Body of pancreas (tissue), 4 donors: ENCODE results near the gene KIF11. TPM values are rescaled to one million over a fixed set of nuclear protein-coding genes. Genes with fewer than 3 reads are reported as not detected.
"Not testable (repeated sequence)": the region's sequence is repeated elsewhere in the genome, so short reads cannot be mapped to it uniquely, and the experiment has no call there.

ENCODE experiments used
- ATAC-seq: fragments of 150-250 bp; one replicate; pipeline ENCODE4 v1.9.1; 2016
- DNase-seq, 4 donors: peaks; one replicate each; pipeline ENCODE4 v3.0.0-alpha.2; 2019
- H3K27ac ChIP-seq, 4 donors: fragments of 200-600 bp; sonication (generic); 1 replicate in 3 of 4; 2 replicates in 1 of 4; pipeline versions ENCODE4 v1.5.1 to v1.6.1; 2016 to 2019; ENCODE audit warnings: mild to moderate bottlenecking in 1 of 4, mixed read lengths in 1 of 4, moderate library complexity in 1 of 4
- H3K27me3 ChIP-seq, 2 donors: fragments of 200-600 bp; sonication (generic); one replicate each; pipeline ENCODE4 v1.6.0; 2016; ENCODE audit warnings: mild to moderate bottlenecking in 1 of 2
- H3K36me3 ChIP-seq, 2 donors: fragments of 200-600 bp; sonication (generic); replicated peaks in 1 of 2; 2 replicates each; pipeline ENCODE4 v1.5.1; 2016; ENCODE audit warnings: low read depth in 2 of 2; ENCODE audit not compliant: insufficient read depth in 1 of 2
- H3K4me1 ChIP-seq: fragments of 200-600 bp; sonication (generic); one replicate; pipeline ENCODE4 v1.6.0; 2016
- H3K4me3 ChIP-seq, 2 donors: fragments of 200-600 bp; sonication (generic); 1 replicate in 1 of 2; 2 replicates in 1 of 2; pipeline ENCODE4 v1.5.1; 2016 to 2019
- H3K9me3 ChIP-seq, 3 donors: fragments of 200-600 bp; sonication (generic); 1 replicate in 2 of 3; 2 replicates in 1 of 3; pipeline ENCODE4 v1.5.1; 2016
- CTCF ChIP-seq, 7 experiments: fragments of 450-650 bp in 4 of 7; fragments of 200-600 bp in 3 of 7; sonication (generic) in 3 of 7; IDR thresholded peaks; one replicate each; pipeline ENCODE4 v1.5.1; 2016 to 2019; ENCODE audit warnings: antibody characterized with exemption in 7 of 7
- POLR2A ChIP-seq, 3 donors: fragments of 450-650 bp; IDR thresholded peaks; one replicate each; pipeline ENCODE4 v1.6.1; 2016; ENCODE audit warnings: antibody characterized with exemption in 3 of 3, mild to moderate bottlenecking in 2 of 3
- WGBS, 2 donors: methylation state at CpG; one replicate each; pipeline ENCODE4 v1.1.5; 2017; 5-methylcytosine and 5-hydroxymethylcytosine counted together
- intact Hi-C: fragments of 100-400 bp; cut with DNase I; formaldehyde crosslinking; loops from one replicate; pipeline ENCODE4 v1.15.1; 2023
- total RNA-seq, 2 donors: library from RNA; depleted of rRNA; stranded (reverse); fragments of >200 nt; gene quantifications; one replicate each; pipeline ENCODE4 v1.1.0, GENCODE V29; 2016

The KIF11 gene
- total RNA-seq, 2 donors from 2014 or later = 0.26 to 0.66 TPM

GRCh38 chr10:92629945-92630344, 37.0 kb downstream of the KIF11 start:
- ATAC-seq = no peak
- Histone ChIP-seq H3K27me3 (no peaks in the 10 kb centered on the region), H3K4me3 (no peak overlapping the region), H3K9me3 (no peaks in the 10 kb centered on the region), H3K36me3 (no peaks in the 10 kb centered on the region), H3K4me1 (no peaks in the 10 kb centered on the region), H3K27ac (no peak overlapping the region)
- intact Hi-C loops = no loop called here
- no peak for DNase-seq
- TF ChIP-seq POLR2A (IDR thresholded peaks at IDR 0.05) (no peak), CTCF (IDR thresholded peaks at IDR 0.05) (no peak)
- WGBS, 2 donors = 79 to 98% methylated on average over 2 of the region's 2 CpGs

- H3K27ac ChIP-seq = no peak overlapping the region
- intact Hi-C loops = no loop called here
- no peaks in the 10 kb centered on the region for H3K27me3 ChIP-seq
- no peaks in the 10 kb centered on the region for H3K9me3 ChIP-seq
- ATAC-seq (no peak), DNase-seq (no peak)
- no peaks in the 10 kb centered on the region for H3K36me3 ChIP-seq
- TF ChIP-seq CTCF (IDR thresholded peaks at IDR 0.05) = no peak
- no peak for TF ChIP-seq POLR2A (IDR thresholded peaks at IDR 0.05)
- no peaks in the 10 kb centered on the region for H3K4me1 ChIP-seq
- H3K4me3 ChIP-seq = no peak overlapping the region
Observed at GRCh38 chr10:92638037-92638436, 45.1 kb downstream of the KIF11 start.

GRCh38 chr10:92640107-92640506, 47.2 kb downstream of the KIF11 start:
- H3K4me3 ChIP-seq = no peak overlapping the region
- H3K4me1 ChIP-seq = peaks cover 3% of the 10 kb centered on the region
- no peak for DNase-seq
- TF ChIP-seq CTCF (IDR thresholded peaks at IDR 0.05) = no peak
- no peak for TF ChIP-seq POLR2A (IDR thresholded peaks at IDR 0.05)
- WGBS, 2 donors = 96 to 98% methylated on average over 3 of the region's 3 CpGs
- no peaks in the 10 kb centered on the region for H3K27me3 ChIP-seq
- no peak for ATAC-seq
- H3K9me3 ChIP-seq = no peaks in the 10 kb centered on the region
- no peak overlapping the region for H3K27ac ChIP-seq
- no peaks in the 10 kb centered on the region for H3K36me3 ChIP-seq
- intact Hi-C loops = no loop called here

- no peak for TF ChIP-seq POLR2A (IDR thresholded peaks at IDR 0.05)
- no peak for TF ChIP-seq CTCF (IDR thresholded peaks at IDR 0.05)
- Histone ChIP-seq H3K27me3 (no peaks in the 10 kb centered on the region), H3K4me1 (peaks cover 3% of the 10 kb centered on the region), H3K27ac (no peak overlapping the region), H3K36me3 (no peaks in the 10 kb centered on the region), H3K9me3 (no peaks in the 10 kb centered on the region), H3K4me3 (no peak overlapping the region)
- DNase-seq = no peak
- 86 to 100% methylated on average over 1 of the region's 1 CpG for WGBS, 2 donors
- intact Hi-C loops = no loop called here
- ATAC-seq = no peak
Observed at GRCh38 chr10:92641492-92641891, 48.6 kb downstream of the KIF11 start.

GRCh38 chr10:92644921-92645320, 52.0 kb downstream of the KIF11 start:
- no peak for TF ChIP-seq CTCF (IDR thresholded peaks at IDR 0.05)
- TF ChIP-seq POLR2A (IDR thresholded peaks at IDR 0.05) = no peak
- no peak for ATAC-seq
- no peaks in the 10 kb centered on the region for H3K36me3 ChIP-seq
- H3K4me1 ChIP-seq = peaks cover 3% of the 10 kb centered on the region
- H3K27ac ChIP-seq = no peak overlapping the region
- no peaks in the 10 kb centered on the region for H3K9me3 ChIP-seq
- no peak overlapping the region for H3K4me3 ChIP-seq
- DNase-seq = no peak
- intact Hi-C loops = no loop called here
- 94 to 96% methylated on average over 2 of the region's 2 CpGs for WGBS, 2 donors
- no peaks in the 10 kb centered on the region for H3K27me3 ChIP-seq

- H3K36me3 ChIP-seq, H3K27me3 ChIP-seq, H3K4me1 ChIP-seq, H3K9me3 ChIP-seq, ATAC-seq, H3K27ac ChIP-seq, intact Hi-C loops, H3K4me3 ChIP-seq, DNase-seq: not testable (repeated sequence)
- 94 to 96% methylated on average over 3 of the region's 3 CpGs for WGBS, 2 donors
Observed at GRCh38 chr10:92650864-92651263, 57.9 kb downstream of the KIF11 start.
